GM12878 (cell line): ENCODE data around the gene EMB. TPM values are rescaled to one million over a fixed set of nuclear protein-coding genes. Genes with fewer than 3 reads are reported as not detected.
"Not testable (repeated sequence)": the region's sequence is repeated elsewhere in the genome, so short reads cannot be mapped to it uniquely, and the experiment has no call there.

Source experiments
- ATAC-seq: fragments of 200-7000 bp; cut with Tn5 transposase; 3 replicates; pipeline ENCODE4 v1.9.1; 2020; ENCODE audit warnings: mild to moderate bottlenecking, moderate library complexity
- BruUV-seq: library from RNA; stranded (reverse); fragments of 400-500 nt; replicated peaks from 2 replicates; lab custom pipeline; 2021; lab: Mats Ljungman, UMichigan
- CTCF ChIA-PET: fragments of 300-600 bp; sonication (Branson Sonifier 250); formaldehyde crosslinking; extraction: SDS; loops from one replicate; lab custom pipeline; 2021; ENCODE audit warnings: inconsistent platforms; lab: Yijun Ruan, JAX
- POLR2A ChIA-PET: fragments of 350-600 bp; formaldehyde crosslinking; extraction: SDS; loops from one replicate; lab custom pipeline; 2021; ENCODE audit warnings: inconsistent platforms; lab: Charles Lee
- RAD21 ChIA-PET: fragments of 300-600 bp; sonication (Branson Sonifier 250); formaldehyde crosslinking; loops from one replicate; lab custom pipeline; 2023; ENCODE audit warnings: antibody characterized with exemption; ENCODE audit not compliant: unreplicated experiment; lab: Charles Lee
- SMC1A ChIA-PET: fragments of 300-600 bp; sonication (Branson Sonifier 250); formaldehyde crosslinking; loops from one replicate; lab custom pipeline; 2023; ENCODE audit not compliant: unreplicated experiment, uncharacterized antibody; lab: Charles Lee
- DNase-seq: peaks from one replicate; pipeline ENCODE4 v3.0.0-alpha.2; 2011; ENCODE audit warnings: low read depth, low spot score
- FAIRE-seq: peaks from 3 replicates; lab custom pipeline; 2011; peaks lifted over from hg19 to GRCh38; lab: Jason Lieb, UNC
- H2AFZ ChIP-seq: 2 replicates; pipeline ENCODE4 v1.6.0; 2011; ENCODE audit warnings: low read depth, low read length, control low read depth; ENCODE audit not compliant: control insufficient read depth
- H3K27ac ChIP-seq: 2 replicates; pipeline ENCODE4 v1.5.1; 2011; ENCODE audit warnings: control low read depth; ENCODE audit not compliant: control insufficient read depth, insufficient read depth
- H3K27me3 ChIP-seq, 2 experiments: replicated peaks in 1 of 2; 2 replicates each; pipeline versions ENCODE4 v1.6.0 to v1.6.1; 2011; ENCODE audit warnings: low read length in 1 of 2; ENCODE audit not compliant: control insufficient read depth in 2 of 2, insufficient read depth in 2 of 2
- H3K36me3 ChIP-seq, 2 experiments: 2 replicates each; pipeline ENCODE4 v1.5.1; 2011; ENCODE audit warnings: low read length in 1 of 2; ENCODE audit not compliant: control insufficient read depth in 2 of 2, insufficient read depth in 2 of 2
- H3K4me1 ChIP-seq: 2 replicates; pipeline ENCODE4 v1.6.1; 2011; ENCODE audit warnings: mild to moderate bottlenecking, low read length, moderate library complexity, mixed read lengths; ENCODE audit not compliant: control insufficient read depth, insufficient read depth
- H3K4me2 ChIP-seq: 2 replicates; pipeline ENCODE4 v1.6.0; 2011; ENCODE audit warnings: control low read depth; ENCODE audit not compliant: control insufficient read depth, insufficient read depth
- H3K4me3 ChIP-seq: fragments of 200-600 bp; sonication (generic); 2 replicates; pipeline ENCODE4 v1.5.1; 2016
- H3K79me2 ChIP-seq: 2 replicates; pipeline ENCODE4 v1.6.0; 2011; ENCODE audit warnings: low read length; ENCODE audit not compliant: control insufficient read depth, insufficient read depth
- H3K9ac ChIP-seq: 2 replicates; pipeline ENCODE4 v1.8.0; 2011; ENCODE audit warnings: low read length, control low read depth, mixed read lengths; ENCODE audit not compliant: control insufficient read depth, insufficient read depth
- H3K9me3 ChIP-seq: replicated peaks from 3 replicates; pipeline ENCODE4 v1.5.1; 2011; ENCODE audit warnings: mild to moderate bottlenecking, low read length; ENCODE audit not compliant: control insufficient read depth, insufficient read depth
- H4K20me1 ChIP-seq: 2 replicates; pipeline ENCODE4 v1.6.0; 2011; ENCODE audit not compliant: control insufficient read depth, insufficient read depth
- WGBS: methylation state at CpG from one replicate; pipeline ENCODE4 v1.1.6; 2016; ENCODE audit warnings: low lambda C conversion rate; ENCODE audit not compliant: insufficient replicate concordance, insufficient coverage; ENCODE audit errors: missing lambda C conversion rate; 5-methylcytosine and 5-hydroxymethylcytosine counted together
- in situ Hi-C: fragments of 300-500 bp; cut with MboI; formaldehyde crosslinking; loops from 9 replicates; pipeline ENCODE4 v1.14.3; 2018; ENCODE audit warnings: mixed read lengths
- intact Hi-C: fragments of 100-400 bp; cut with micrococcal nuclease; formaldehyde crosslinking; loops from one replicate; pipeline ENCODE4 v1.14.2; 2022; ENCODE audit not compliant: unreplicated experiment
- polyA plus RNA-seq, 11 experiments: library from polyadenylated mRNA; depleted of rRNA in 4 of 11; unstranded in 6 of 11; stranded (reverse) in 5 of 11; fragments of >200 nt; fragmentation: Nextera tagmentation in 4 of 11; fragmentation: Illumina TruSeq in 1 of 11; extraction: Ambion mirVana in 4 of 11; extraction: Trizol in 1 of 11; gene quantifications; 1 replicate in 1 of 11; 2 replicates in 10 of 11; pipeline versions ENCODE4 v1.2.1 to v1.2.3, GENCODE V29; 2011 to 2016; ENCODE audit warnings: inconsistent platforms in 2 of 11, missing spikeins in 2 of 11, low read depth in 1 of 11
- total RNA-seq, 4 experiments: library from RNA; depleted of rRNA in 3 of 4; stranded (reverse); fragments of >200 nt in 3 of 4; fragmentation: Illumina TruSeq in 1 of 4; extraction: Trizol in 1 of 4; gene quantifications; 2 replicates each; pipeline versions ENCODE4 v1.2.1 to v1.2.3, GENCODE V29; 2013 to 2021
- TF ChIP-seq, protein P1 (sequence below): IDR thresholded peaks from 2 replicates; pipeline ENCODE4 v1.6.1; 2012; ENCODE audit warnings: improper control_type of control experiment, low read depth, low read length; ENCODE audit not compliant: insufficient replicate concordance

Gene EMB
- total and polyA plus RNA-seq, 10 of the 15 experiments (the other 5 are each of a cell fraction or from before 2014, with no cell fraction given) = 7.0 to 48.9 (median 37.7) TPM

DNA sequence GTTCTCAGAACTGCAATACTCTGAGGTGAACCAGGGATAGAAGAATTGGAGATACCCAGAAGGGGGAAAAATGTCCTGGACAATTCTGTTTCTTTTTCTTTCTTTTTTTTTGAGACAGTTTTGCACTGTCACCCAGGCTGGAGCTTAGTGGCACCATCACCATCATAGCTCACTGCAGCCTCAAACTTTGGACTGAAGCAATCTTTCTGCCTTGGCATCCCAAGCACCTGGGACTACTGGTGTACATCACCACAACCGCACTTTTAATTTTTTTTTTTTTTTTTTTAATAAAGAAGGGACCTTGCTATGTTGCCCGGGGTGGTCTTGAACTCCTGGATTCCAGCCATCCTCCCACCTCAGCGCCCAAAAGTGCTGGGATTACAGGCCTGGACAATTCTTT, 1.9 kb downstream of the EMB start (continued):
- TF ChIP-seq, protein P1, sequence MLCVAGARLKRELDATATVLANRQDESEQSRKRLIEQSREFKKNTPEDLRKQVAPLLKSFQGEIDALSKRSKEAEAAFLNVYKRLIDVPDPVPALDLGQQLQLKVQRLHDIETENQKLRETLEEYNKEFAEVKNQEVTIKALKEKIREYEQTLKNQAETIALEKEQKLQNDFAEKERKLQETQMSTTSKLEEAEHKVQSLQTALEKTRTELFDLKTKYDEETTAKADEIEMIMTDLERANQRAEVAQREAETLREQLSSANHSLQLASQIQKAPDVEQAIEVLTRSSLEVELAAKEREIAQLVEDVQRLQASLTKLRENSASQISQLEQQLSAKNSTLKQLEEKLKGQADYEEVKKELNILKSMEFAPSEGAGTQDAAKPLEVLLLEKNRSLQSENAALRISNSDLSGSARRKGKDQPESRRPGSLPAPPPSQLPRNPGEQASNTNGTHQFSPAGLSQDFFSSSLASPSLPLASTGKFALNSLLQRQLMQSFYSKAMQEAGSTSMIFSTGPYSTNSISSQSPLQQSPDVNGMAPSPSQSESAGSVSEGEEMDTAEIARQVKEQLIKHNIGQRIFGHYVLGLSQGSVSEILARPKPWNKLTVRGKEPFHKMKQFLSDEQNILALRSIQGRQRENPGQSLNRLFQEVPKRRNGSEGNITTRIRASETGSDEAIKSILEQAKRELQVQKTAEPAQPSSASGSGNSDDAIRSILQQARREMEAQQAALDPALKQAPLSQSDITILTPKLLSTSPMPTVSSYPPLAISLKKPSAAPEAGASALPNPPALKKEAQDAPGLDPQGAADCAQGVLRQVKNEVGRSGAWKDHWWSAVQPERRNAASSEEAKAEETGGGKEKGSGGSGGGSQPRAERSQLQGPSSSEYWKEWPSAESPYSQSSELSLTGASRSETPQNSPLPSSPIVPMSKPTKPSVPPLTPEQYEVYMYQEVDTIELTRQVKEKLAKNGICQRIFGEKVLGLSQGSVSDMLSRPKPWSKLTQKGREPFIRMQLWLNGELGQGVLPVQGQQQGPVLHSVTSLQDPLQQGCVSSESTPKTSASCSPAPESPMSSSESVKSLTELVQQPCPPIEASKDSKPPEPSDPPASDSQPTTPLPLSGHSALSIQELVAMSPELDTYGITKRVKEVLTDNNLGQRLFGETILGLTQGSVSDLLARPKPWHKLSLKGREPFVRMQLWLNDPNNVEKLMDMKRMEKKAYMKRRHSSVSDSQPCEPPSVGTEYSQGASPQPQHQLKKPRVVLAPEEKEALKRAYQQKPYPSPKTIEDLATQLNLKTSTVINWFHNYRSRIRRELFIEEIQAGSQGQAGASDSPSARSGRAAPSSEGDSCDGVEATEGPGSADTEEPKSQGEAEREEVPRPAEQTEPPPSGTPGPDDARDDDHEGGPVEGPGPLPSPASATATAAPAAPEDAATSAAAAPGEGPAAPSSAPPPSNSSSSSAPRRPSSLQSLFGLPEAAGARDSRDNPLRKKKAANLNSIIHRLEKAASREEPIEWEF = no peak

DNA sequence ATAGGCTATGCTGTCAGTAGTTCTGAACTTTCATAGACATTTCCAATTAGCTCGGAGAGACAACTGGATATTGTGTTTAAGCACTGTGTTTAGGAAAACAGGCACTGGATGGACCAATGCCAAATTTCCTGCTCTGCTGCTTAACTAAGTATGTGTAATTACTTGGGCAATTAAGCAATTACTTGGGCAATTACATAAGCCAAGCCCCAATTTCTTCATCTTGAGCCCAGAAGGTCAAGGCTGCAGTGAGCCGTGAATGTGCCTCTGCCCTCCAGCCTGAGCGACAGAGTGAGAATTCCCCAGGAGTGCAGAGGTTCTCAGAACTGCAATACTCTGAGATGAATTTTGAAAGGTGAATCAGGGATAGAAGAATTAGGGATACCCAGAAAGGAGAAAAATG, 3.0 kb downstream of the EMB start:
- POLR2A ChIA-PET, H3K79me2 ChIP-seq, H3K36me3 ChIP-seq, H3K27me3 ChIP-seq, H4K20me1 ChIP-seq, H3K4me1 ChIP-seq, H3K9ac ChIP-seq, CTCF ChIA-PET, H3K4me2 ChIP-seq, ATAC-seq, SMC1A ChIA-PET, intact Hi-C loops, DNase-seq, RAD21 ChIA-PET, BruUV-seq, FAIRE-seq, H3K27ac ChIP-seq, H2AFZ ChIP-seq, H3K4me3 ChIP-seq, H3K9me3 ChIP-seq: not testable (repeated sequence)
- in situ Hi-C loops = loop anchor here (10.0 kb wide), 1 partner anchor 227 kb away; the partner anchor contains the start of gene PARP8
- WGBS = 90% methylated on average over 2 of the region's 3 CpGs
